GM21619 (cell line): Measurements from ENCODE around the gene PROCA1.

ENCODE experiments used
- ATAC-seq: cut with Tn5 transposase; IDR thresholded peaks from one replicate; pipeline ENCODE4 v1.9.1; 2021; ENCODE audit not compliant: unreplicated experiment

Gene PROCA1, protein sequence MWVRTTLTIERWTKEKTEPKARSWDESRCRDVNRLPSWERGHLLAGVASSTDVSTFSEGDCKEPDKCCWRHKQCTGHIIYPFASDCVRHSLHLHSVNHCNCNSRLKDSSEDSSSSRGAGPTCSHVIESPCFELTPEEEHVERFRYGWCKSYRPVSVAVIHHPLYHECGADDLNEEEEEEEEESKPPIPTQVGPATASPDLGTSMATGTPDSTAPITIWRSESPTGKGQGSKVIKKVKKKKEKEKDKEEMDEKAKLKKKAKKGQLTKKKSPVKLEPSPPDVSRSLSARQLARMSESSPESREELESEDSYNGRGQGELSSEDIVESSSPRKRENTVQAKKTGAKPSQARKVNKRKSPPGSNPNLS

DNA sequence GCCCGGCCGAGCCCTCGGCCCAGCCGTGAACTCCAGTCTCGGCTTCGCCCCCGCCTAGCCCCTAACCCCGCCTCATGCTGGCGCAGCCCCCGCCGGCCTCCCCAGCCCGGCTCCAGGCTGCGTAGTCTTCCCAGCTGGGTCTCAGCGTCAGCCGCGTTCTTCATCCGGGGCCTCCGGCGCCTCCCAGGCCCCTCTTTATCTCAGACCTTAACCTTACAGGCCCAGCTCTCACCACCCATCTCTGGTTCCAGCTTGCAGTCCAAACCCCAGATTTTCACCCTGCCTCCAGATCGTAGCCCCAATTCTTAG lies at the start of gene PROCA1:
TSS of gene PROCA1 (minus strand) at position 166 of the 309 bp plus-strand sequence. CDS start 228 bp downstream, outside the sequence.
- no peak for ATAC-seq

- ATAC-seq = no peak
Measured at GRCh38 chr17:28760601-28761562, 49.2 kb upstream of the PROCA1 start.

- ATAC-seq = no peak
Measured at GRCh38 chr17:28759256-28759865, 47.7 kb upstream of the PROCA1 start.

GRCh38 chr17:28758411-28759121 lies 46.9 kb upstream of the PROCA1 start:
- no peak for ATAC-seq

DNA sequence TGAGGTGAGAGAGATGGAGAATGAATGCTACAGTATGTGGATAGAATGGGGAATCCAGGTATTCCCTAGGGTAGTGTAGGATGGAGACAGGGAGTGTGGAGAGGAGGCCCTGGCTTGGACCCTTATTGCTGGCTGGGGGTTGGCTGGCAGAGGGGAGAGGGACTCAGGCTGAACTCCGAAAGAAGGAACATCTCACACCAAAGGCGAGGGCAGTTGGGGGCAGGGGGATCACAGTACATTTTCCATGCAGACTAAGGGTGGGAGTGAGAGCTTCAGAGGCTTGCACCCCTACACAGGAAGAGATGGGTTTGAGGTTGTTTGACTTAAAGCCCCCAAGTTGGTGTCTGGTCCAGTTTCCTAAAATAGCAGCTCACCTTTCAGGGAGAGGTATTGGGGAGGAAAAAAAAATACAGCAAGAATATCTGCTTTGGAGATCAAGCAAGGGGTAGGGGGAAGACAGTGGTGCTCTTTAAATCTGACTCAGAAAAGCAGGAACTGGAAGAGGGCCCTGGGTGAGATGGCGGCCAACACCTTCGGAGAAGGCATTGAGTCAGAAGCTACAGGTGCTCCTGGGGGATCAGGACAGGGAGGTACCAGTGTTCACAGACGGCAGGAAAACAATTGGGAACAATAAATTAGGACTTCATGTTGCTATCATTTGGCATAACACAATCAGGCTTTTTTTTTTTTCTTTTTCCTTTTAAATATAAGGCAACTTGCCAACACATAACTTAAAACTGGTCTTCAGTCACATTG lies 44.5 kb upstream of the PROCA1 start:
- no peak for ATAC-seq

DNA sequence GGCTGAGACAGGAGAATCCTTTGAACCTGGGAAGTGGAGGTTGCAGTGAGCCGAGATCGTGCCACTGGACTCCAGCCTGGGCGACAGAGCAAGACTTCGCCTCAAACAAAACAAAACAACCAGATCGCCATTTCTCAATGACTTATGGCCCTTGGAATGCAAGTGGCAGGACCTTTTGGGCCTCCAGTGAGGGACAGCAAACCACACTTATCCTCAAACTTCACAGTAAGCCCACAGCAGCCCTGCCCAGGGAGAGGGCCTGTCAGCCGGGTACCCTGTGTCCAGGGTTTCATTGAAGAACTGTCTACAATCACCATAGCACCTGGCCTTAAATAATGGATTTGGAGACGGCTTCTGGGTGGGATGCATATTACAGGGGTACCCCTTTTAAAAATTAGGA lies 43.8 kb upstream of the PROCA1 start:
- no peak for ATAC-seq

DNA sequence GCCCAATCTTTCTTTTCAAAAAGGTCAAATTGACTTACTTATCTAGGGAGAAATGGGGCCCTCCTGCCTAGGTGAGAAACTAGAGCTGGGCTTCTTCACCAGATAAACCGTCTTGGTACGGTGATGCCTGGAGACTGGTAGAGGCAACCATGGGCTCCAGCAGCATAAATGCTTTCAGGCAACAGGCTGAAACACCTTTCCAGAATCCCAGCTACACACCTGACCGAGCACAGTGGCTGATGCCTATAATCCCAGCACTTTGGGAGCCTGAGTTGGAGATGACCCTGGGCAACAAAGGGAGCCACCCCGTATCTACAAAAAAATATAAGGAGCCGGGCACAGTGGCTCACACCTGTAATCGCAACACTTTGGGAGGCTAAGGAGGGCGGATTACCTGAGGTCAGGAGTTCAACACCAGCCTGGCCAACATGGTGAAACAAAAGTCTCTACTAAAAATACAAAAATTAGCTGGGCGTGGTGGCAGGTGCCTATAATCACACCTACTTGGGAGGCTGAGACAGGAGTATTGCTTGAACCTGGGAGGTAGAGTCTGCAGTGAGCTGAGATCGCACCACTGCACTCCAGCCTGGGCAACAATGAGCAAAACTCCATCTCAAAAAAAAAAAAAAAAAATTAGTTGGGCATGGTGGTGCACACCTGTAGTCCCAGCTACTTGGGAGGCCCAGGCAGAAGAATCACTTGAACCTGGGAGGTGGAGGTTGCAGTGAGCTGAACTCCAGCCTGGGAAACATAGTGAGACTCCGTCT lies 40.1 kb upstream of the PROCA1 start:
- no peak for ATAC-seq

DNA sequence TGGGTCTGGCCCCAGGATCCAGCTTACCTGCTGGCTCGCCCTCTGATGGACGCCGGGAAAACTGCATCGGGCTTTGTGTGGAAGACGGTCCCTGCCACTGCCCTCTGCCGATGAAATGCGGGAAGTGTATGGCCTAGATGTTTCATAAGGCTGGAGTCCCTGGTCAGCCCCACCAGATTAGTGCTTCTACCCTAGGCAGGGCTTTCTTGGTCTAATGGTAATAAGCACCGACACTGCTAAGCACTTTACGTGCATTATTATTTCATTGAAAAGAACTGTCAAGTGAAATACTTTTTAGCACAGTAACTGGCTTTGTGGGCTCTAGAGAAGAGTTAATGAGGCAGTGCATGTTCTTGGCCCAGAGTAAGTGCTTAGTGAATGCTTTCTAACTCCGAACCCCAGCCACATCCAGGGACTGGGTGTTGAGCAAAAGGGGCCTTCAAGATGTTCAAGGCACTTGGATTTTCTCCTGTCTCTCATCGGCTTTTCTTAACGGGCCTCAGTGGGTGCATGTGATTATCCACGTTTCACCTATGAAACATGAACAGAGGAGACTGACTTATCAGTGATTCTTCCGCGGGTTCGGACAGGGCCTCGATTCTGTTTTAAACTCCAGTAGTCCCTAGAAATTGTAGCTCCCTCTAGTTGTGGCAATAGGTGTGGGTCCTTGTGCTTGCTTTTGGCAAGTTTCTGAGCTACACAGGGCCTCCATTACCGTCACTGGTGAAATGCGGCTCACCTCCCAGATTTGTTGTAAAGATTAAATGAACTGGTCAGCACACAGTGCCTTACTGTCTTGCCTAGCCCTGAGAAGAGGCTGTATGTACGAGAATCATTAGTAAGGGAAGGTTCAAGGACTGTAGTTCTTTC lies 38.7 kb upstream of the PROCA1 start:
- ATAC-seq = no peak

- no peak for ATAC-seq
Measured at GRCh38 chr17:28749516-28750177, 38.0 kb upstream of the PROCA1 start.

- no peak for ATAC-seq
Measured at GRCh38 chr17:28748852-28749515, 37.3 kb upstream of the PROCA1 start.

DNA sequence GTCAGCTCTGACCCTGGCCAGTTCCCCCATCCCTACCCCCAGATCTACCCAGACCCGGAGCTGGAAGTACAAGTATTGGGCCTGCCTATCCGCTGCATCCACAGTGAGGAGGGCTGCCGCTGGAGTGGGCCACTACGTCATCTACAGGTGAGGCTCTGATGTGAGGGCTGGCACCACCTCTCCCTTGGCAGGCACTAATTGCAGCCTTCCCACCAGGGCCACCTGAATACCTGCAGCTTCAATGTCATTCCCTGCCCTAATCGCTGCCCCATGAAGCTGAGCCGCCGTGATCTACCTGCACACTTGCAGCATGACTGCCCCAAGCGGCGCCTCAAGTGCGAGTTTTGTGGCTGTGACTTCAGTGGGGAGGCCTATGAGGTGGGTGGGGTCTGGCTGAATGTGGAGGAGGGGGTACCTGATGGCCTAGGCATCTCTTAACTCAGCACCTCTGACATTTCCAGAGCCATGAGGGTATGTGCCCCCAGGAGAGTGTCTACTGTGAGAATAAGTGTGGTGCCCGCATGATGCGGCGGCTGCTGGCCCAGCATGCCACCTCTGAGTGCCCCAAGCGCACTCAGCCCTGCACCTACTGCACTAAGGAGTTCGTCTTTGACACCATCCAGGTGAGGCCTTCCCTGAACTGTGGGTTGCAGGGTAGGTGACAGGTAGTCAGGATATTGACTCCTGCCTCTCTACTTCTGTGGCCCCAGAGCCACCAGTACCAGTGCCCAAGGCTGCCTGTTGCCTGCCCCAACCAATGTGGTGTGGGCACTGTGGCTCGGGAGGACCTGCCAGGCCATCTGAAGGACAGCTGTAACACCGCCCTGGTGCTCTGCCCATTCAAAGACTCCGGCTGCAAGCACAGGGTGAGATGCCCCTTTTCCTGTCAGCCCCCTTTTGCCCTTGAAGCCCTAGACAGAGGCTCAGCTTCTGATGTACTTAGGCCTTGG lies 36.4 kb upstream of the PROCA1 start:
- ATAC-seq = no peak

DNA sequence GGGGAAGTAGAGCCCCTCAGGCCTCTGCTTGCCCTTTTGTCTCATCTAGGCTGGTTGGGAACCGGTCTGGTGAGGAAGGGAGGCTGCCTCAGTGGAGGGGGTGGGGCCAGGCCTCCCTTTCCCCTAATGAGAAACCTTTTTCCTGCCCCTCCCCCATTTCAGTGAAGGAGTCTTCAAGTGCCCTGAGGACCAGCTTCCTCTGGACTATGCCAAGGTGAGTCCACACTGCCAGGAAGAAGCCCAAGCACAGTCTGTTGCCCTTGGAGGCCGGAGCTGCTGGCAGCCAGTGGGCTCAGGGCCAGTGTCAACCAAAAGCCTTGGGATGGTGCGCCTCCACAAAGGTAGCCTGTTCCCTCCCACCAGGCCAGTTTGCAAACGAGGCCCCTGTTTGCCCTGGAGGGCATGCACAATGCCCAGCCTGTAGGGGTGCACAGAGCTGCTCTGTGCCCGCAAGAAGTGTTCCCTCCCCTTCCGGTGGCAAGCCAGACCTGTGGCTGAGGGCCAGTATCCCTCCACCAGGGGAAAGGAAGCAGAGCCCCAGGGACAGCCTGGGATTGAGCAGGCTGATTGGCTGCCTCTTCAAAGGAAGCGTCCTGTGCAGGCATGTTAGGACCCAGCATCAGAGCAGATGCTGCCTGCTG lies 35.5 kb upstream of the PROCA1 start:
- no peak for ATAC-seq

GRCh38 chr17:28746611-28747050 lies 34.9 kb upstream of the PROCA1 start:
- no peak for ATAC-seq

- no peak for ATAC-seq
Measured at GRCh38 chr17:28745786-28746411, 34.2 kb upstream of the PROCA1 start.

DNA sequence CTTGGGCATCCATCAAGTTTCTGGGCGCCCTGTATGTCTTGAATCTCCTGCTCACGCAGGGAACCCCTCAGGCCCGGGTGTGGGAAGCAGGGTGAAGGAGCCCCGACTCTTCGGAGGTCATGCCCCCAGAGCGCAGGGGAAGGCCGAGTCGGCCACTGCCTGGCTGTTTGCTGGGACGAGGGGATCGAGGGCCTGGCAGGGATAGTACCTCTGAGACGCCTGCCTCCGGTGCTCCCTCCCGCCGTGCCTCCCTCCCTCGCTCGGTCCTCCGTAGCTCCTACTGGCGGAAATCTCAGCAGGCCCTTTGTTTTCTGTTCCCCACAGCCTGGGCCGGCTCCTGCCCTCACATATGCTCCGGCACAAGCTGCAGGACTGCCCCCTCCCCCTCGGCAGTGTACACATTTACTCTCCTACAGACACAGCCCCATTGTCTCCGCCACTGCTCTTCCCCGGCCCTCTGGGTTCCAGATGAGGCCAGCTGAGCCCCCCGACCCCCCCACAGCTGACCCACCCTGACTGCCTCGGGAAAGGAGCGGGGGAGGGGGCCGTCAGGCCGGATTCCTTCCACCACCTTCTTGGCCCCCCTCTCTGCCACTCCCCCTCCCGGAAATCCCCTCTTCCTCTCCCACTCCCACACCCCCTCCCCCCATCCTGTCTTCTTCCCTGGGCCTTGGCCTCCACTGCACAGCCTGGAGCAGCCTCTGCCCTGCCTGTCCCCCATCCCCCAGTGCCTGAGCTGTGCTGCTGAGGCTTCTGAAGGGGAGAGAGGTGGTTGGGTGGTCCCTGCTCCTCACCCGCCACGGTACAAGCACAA lies 33.5 kb upstream of the PROCA1 start:
- ATAC-seq = no peak
